ENCODE measurements around the gene TAF1D.
"Not testable (repeated sequence)": the region's sequence is repeated elsewhere in the genome, so short reads cannot be mapped to it uniquely, and the experiment has no call there.

TAF1D gene

DNA sequence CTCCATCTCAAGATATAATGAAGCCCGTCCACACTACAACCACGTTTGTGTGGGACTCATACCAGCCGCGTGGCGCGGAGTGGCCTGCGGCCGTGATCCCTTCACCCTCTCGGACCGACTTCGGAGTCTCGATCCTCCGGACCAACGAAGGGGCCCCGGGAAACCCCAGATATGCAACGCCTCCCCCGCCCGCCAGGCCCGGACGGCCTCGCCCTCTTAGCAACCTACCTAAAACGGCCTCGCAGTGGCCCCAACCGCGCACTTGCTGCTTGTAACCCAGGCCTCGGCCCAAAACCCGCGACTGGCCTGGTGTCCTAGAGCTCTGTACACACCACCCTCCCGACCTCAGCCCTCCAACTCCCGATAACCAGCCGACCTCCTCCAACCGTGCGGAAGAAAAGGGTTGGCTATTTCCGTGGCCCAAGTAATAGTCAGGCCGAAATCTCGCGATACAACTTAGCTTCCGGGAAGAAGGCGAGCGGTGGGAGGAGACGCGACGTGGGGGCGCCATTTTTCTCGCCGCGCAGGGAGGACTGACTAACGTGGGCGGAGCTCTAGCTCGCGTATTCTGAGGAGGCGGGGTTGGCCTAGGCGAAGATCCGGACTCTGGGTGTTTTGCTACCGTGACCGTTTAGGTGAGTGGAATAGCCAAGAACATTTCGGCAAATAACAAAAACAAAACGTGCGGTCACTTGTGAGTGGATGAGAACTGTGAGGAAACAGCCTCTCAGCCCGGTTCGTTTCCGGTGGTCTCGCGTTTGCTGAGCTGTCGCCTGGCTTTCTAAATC lies at the start of gene TAF1D, which contains the start of gene C11orf54:
TAF1D (minus strand) TSS at position 402 of the 788 bp plus-strand sequence. CDS start 2,191 bp downstream, outside the sequence.
C11orf54 (plus strand) TSS at position 579 of the 788 bp plus-strand sequence. CDS start 5,722 bp downstream, outside the sequence.
- peak; percentile 95 for FAIRE-seq
- DNase-seq (ENCODE audit: extremely low spot score, insufficient read length, low read depth): peak; percentile 75

DNA sequence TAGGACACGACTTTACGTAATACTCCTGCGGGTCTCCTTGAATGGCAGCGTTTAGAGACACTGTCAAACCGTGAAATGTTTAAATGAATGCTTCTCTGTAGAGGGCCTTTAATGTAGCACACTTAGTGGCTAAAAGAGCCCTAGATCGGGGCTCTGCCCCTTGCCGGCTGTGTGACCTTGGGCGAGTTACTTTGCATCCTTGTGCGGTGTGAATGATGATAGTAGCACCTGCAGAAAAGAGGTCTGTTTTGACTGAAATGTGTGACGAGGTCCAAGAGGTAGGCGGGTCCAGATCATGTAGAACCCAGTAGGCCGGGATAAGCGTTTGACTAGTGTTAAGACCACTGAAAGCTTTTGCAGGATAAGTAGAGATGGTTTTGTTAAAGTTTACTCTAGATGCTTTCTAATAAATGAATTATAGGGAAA lies 43.7 kb upstream of the TAF1D start:
- FAIRE-seq (no peak), DNase-seq (ENCODE audit: extremely low spot score, insufficient read length, low read depth) (peak; percentile 12)

DNA sequence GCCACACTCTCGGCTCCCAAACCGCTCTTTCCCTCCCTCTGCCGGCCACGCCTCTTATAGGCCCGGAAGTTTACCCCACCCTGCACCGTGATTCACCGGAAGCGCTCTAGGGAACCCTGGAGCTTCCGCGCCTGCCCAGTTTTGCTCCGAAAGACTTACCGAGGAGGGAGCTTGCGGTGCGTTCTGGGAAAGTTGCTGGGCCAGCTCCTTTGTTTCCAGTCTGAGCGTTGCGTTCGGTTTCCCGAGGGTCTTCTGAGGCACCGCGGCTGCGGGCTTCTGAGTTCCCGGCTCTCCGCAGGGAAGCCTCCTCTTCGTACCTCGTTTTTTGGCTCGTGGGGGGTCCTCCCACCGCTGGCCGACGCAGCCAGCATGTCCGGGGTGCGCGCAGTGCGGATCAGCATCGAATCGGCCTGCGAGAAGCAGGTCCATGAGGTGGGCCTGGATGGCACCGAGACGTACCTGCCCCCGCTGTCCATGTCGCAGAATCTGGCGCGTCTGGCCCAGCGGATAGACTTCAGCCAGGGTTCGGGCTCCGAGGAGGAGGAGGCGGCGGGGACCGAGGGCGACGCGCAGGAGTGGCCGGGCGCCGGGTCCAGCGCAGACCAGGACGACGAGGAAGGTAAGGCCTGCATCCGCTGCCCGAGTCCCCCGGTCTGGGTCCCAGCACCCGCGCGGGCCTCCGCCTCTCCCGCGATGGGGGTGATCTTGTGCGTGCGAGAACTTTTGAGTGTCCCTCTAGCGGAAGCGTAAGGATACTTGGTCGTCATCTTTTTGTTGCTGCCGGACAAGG lies 43.0 kb upstream of the TAF1D start, which contains the start of gene MED17:
MED17 (plus strand) TSS at position 138 of the 790 bp plus-strand sequence; CDS start at position 370, 232 bp downstream.
- peak; percentile 95 for FAIRE-seq
- DNase-seq (ENCODE audit: extremely low spot score, insufficient read length, low read depth): peak; percentile 80

- DNase-seq (ENCODE audit: extremely low spot score, insufficient read length, low read depth) (no peak), FAIRE-seq (no peak)
Observed at GRCh38 chr11:93783765-93784144, 42.5 kb upstream of the TAF1D start.

GRCh38 chr11:93783362-93783761 lies 42.1 kb upstream of the TAF1D start:
- DNase-seq (ENCODE audit: extremely low spot score, insufficient read length, low read depth) (no peak), FAIRE-seq (no peak)

- FAIRE-seq (no peak), DNase-seq (ENCODE audit: extremely low spot score, insufficient read length, low read depth) (no peak)
Observed at GRCh38 chr11:93775289-93775688, 34.0 kb upstream of the TAF1D start.

DNA sequence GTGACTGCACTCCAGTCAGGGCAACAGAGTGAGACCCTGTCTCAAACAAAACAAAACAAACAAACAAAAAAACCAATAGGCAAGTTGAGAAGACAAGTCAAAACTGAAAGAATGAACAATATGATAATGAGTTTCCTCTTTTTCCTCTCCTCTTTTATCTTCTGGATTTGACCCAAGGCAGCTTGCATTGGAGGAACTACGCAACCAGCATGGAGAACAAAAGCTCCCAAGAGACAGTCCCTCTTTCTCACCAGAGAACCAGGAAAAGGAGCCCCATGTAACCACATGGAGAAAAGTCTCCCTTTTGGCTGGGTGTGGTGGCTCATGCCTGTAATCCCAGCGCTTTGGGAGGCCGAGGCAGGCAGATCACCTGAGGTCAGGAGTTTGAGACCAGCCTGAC lies 33.3 kb upstream of the TAF1D start:
- FAIRE-seq; DNase-seq (ENCODE audit: extremely low spot score, insufficient read length, low read depth): not testable (repeated sequence)

DNA sequence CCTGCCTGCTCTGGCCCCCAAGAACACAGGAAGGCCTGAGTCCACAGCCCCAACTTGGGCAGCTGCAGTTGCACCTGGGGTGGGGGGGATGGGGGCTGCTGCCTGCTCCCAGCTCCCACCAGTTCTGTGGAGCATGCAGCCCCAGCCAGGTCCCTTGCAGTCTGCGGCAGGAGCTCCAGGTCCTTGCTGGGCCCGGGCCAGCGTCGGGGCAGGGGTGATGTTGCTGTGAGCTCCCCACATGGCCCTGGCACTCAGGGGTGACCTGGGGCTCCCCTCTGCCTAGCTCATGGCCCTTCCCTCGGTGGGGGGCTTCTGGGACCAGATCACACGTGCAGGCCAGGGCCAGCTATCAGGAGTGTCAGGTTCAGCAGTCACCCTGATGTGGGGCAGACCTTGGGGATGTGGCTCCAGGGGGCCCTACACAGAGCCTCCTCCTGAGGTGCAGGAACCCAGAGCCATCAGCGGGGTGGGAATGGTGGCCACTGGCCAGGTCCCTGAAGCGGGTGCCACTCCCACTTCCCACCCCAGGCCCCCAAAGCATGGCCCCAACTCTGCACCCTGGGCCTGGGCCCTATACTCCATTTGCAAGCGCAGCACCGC lies 32.4 kb upstream of the TAF1D start:
- no peak for FAIRE-seq

DNA sequence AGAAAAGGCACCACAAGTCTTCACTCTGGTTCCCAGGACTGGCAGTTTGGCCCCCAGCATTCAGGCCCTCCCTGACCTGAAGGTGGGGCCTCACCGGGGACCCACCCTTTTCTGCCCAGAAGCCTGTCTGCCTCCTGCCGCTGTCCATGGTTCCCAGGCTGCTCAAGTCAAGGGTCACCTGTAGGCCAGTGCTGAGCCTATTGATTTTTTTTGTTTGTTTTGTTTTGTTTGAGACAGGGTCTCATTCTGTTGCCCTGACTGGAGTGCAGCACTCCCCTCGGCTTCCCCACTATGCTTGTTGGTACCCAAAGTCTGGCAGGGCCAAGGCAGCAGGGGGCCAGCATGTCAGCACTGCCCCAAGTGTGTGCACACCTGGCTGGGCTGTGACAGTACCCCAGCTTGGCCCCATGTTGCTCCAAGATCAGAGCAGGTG lies 31.8 kb upstream of the TAF1D start:
- FAIRE-seq (no peak), DNase-seq (ENCODE audit: extremely low spot score, insufficient read length, low read depth) (no peak)

More for the DNA sequence above, 32.4 kb upstream of the TAF1D start:
- no peak for DNase-seq (ENCODE audit: extremely low spot score, insufficient read length, low read depth)

DNA sequence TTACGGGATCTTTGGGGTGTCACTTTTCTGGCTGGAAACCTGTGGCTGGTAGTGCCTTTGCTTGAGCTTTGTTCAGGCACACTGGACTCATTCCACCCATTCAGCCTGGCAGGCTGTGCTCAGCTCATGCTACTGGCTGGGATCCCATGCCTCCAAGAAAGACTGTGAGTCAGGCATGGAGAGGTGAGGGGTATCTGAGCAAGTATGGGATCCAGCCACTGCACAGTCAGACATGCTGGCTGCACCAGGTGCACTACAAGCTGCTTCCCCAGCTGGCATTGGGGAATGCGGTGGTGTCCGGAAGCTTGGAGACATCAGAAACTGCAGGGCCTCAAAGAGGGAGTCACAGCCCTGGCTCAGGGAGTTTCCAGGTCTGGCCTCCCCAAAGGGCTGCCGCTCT lies 30.8 kb upstream of the TAF1D start:
- FAIRE-seq (no peak), DNase-seq (ENCODE audit: extremely low spot score, insufficient read length, low read depth) (no peak)

- FAIRE-seq: no peak
Observed at GRCh38 chr11:93770160-93770559, 28.9 kb upstream of the TAF1D start.

GRCh38 chr11:93767018-93767417 lies 25.7 kb upstream of the TAF1D start:
- DNase-seq (ENCODE audit: extremely low spot score, insufficient read length, low read depth) (no peak), FAIRE-seq (no peak)

More at GRCh38 chr11:93770160-93770559, 28.9 kb upstream of the TAF1D start:
- DNase-seq (ENCODE audit: extremely low spot score, insufficient read length, low read depth): no peak

GRCh38 chr11:93766504-93766903 lies 25.2 kb upstream of the TAF1D start:
- FAIRE-seq (no peak), DNase-seq (ENCODE audit: extremely low spot score, insufficient read length, low read depth) (no peak)

DNA sequence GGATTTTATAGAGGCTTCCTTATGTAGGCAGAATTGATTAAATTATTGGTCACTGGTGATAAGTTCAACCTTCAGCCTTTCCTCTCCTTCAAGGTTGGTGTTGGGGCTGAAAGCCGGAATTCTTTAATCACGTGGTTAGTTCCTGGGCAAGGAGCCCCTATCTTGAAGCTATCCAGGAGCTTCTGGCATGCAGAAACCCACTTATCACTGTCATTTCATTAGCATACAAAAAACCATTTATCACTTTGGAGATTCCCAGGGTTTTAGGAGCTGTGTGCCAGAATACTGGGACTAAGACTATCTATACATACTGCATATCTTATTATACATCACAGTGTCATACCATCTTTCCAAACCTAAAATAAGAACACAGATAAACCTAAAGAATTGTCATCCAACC lies 24.3 kb upstream of the TAF1D start:
- DNase-seq (ENCODE audit: extremely low spot score, insufficient read length, low read depth): no peak
- FAIRE-seq: no peak

DNA sequence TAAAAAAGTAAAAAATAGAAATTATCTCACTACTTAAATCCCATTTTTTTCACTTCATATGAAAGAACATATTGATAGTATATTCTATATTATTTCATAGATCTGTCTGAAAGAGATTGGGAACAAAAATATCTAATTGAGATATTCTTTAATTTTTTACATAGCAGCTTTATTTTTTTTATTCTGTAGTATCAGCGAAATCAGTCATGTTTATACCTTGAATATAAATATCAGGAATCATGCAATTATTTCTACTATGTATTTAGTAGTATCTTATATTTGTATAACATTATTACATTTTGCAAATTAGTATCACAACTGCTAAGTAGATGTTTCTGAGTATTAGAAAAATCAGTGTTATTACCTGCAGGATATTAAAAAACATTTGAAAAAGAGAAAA lies 20.6 kb upstream of the TAF1D start:
- no peak for FAIRE-seq
- no peak for DNase-seq (ENCODE audit: extremely low spot score, insufficient read length, low read depth)

DNA sequence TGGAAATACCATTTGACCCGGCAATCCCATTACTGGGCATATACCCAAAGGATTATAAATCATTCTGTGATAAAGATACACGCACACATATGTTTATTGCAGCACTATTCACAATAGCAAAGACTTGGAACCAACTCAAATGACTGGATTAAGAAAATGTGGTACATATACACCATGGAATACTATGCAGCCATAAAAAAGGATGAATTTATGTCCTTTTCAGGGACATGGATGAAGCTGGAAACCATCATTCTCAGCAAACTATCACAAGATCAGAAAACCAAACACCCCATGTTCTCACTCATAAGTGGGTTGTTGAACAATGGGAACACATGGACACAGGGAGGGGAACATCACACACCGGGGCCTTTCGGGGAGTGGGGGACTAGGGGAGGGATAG lies 17.8 kb upstream of the TAF1D start:
- not testable (repeated sequence) for DNase-seq (ENCODE audit: extremely low spot score, insufficient read length, low read depth); FAIRE-seq

DNA sequence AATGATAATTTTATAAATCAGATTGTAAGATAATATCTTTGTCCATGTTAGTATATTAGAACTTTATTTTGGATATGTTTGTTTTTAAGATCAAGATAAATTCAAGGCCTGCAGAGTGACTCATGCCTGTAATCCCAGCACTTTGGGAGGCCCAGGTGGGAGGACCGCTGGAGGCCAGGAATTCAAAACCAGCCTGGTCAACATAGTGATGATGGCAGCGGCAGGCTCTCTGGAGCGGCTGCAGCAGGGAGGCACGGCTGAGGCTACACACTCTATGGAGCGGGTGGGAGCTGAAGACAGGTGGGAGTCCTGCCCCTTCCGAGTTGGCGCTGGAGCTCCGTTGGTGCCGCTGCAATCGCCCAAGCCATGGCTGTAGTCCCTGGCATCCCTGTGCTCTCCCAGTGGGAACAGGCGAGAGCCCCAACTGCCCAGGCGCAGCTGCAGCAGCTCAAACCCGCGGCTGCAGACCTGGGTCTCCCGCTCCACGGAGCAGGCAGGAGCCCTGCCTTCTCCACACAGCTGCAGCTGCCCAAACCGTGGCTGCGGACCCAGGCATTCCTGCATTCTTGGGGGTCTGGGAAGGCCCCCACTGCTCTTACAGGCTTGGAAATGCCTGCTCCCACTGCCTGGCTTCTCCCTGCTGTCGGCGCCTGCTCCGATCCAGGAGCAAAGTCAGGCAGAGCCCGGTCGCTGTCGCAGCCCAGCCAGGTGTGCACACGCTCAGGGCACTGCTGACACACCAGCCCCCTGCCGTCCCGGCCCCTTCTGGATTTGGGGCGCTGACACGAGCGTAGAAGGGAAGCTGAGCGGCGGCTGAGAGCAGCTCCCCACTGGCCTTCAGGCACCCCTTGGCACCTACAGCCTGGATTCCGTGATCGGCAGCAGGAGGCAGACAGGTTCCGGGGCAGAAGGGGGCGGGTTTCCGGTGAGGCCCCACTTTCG lies 16.9 kb upstream of the TAF1D start:
- FAIRE-seq: no peak
- no peak for DNase-seq (ENCODE audit: extremely low spot score, insufficient read length, low read depth)

GRCh38 chr11:93757301-93757700 lies 16.0 kb upstream of the TAF1D start:
- FAIRE-seq (no peak), DNase-seq (ENCODE audit: extremely low spot score, insufficient read length, low read depth) (no peak)

- FAIRE-seq: no peak
- no peak for DNase-seq (ENCODE audit: extremely low spot score, insufficient read length, low read depth)
Observed at GRCh38 chr11:93756748-93757147, 15.5 kb upstream of the TAF1D start.

All from GM18507 (cell line).